C4-2B (cell line): ENCODE measurements around the gene TENM4.

Experiments used
- ZFX ChIP-seq: fragments of 450-650 bp; IDR thresholded peaks from 2 replicates; pipeline ENCODE4 v1.6.1; 2017
- TF ChIP-seq, protein P1 (sequence below): fragments of 450-650 bp; conservative IDR thresholded peaks from 2 replicates; pipeline ENCODE4 v1.5.1; 2017; ENCODE audit warnings: mild to moderate bottlenecking

DNA sequence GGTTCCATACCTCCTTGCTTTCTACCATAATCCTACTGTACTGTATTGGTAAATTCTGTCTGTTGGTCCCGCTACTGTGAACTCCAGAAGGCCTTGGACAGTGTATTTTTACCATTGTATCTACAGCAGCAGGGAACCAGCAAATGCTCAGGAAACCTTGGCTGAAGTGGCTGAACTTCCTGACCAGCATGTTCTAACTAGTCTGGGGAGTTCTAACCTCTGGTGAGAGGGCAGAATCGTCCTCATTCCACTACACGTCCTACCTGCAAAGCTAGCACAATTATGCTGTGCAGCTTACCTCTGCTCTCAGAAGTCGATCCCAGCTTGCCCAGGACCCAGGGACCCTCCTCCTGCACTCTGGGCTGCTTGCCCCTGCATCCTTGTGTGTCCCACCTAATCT is 283.1 kb downstream of the TENM4 start:
- TF ChIP-seq, protein P1, sequence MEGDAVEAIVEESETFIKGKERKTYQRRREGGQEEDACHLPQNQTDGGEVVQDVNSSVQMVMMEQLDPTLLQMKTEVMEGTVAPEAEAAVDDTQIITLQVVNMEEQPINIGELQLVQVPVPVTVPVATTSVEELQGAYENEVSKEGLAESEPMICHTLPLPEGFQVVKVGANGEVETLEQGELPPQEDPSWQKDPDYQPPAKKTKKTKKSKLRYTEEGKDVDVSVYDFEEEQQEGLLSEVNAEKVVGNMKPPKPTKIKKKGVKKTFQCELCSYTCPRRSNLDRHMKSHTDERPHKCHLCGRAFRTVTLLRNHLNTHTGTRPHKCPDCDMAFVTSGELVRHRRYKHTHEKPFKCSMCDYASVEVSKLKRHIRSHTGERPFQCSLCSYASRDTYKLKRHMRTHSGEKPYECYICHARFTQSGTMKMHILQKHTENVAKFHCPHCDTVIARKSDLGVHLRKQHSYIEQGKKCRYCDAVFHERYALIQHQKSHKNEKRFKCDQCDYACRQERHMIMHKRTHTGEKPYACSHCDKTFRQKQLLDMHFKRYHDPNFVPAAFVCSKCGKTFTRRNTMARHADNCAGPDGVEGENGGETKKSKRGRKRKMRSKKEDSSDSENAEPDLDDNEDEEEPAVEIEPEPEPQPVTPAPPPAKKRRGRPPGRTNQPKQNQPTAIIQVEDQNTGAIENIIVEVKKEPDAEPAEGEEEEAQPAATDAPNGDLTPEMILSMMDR: no peak
- no peak for TF ChIP-seq ZFX
